Measurements from ENCODE around the gene CIP2A.

The CIP2A gene

DNA sequence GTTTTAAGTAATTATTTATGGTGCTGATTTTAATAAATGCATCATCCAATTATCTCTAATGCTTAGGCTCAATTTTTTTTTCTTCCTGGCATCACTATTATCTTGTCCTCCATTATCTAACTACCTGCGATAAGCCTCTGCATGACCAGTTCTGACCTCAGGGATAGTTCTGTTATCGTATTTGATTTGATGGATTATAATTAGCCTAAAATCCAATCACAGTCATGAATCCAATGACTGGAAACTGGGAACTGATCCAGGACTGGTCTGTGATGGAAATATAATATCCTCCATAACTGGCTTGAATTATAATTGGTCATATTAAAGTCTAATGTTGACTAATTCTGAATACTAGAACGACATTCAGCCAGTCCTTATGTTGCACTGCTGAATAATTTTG lies 80.0 kb downstream of the CIP2A start:
- TF ChIP-seq, protein P1, sequence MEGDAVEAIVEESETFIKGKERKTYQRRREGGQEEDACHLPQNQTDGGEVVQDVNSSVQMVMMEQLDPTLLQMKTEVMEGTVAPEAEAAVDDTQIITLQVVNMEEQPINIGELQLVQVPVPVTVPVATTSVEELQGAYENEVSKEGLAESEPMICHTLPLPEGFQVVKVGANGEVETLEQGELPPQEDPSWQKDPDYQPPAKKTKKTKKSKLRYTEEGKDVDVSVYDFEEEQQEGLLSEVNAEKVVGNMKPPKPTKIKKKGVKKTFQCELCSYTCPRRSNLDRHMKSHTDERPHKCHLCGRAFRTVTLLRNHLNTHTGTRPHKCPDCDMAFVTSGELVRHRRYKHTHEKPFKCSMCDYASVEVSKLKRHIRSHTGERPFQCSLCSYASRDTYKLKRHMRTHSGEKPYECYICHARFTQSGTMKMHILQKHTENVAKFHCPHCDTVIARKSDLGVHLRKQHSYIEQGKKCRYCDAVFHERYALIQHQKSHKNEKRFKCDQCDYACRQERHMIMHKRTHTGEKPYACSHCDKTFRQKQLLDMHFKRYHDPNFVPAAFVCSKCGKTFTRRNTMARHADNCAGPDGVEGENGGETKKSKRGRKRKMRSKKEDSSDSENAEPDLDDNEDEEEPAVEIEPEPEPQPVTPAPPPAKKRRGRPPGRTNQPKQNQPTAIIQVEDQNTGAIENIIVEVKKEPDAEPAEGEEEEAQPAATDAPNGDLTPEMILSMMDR (IDR thresholded peaks at IDR 0.05; ENCODE audit: borderline replicate concordance, insufficient read depth, low read depth, low read length): no peak
- H3K4me3 ChIP-seq (ENCODE audit: low read depth, low read length): no peak overlapping the region

DNA sequence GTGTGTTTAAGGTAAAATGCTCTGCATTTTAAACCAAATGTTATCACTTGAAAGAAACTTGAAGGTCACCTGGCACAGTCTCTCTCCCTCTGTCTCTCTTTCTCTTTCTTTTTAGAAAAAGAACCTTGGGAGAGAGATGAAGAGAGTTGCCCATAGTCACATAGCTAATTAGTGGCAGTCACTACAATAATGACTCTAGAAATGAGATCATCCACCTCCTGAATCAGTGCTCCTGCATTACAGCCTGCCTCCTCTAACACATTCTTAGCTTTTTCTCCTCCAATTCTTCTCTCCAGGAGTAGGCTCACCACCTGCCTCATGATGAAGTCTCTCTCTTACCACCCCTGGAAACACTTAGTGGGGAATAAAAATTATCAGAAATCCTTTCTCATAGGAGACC lies 81.3 kb downstream of the CIP2A start:
- TF ChIP-seq, protein P1 (IDR thresholded peaks at IDR 0.05; ENCODE audit: borderline replicate concordance, insufficient read depth, low read depth, low read length): no peak
- H3K4me3 ChIP-seq (ENCODE audit: low read depth, low read length): no peak overlapping the region

DNA sequence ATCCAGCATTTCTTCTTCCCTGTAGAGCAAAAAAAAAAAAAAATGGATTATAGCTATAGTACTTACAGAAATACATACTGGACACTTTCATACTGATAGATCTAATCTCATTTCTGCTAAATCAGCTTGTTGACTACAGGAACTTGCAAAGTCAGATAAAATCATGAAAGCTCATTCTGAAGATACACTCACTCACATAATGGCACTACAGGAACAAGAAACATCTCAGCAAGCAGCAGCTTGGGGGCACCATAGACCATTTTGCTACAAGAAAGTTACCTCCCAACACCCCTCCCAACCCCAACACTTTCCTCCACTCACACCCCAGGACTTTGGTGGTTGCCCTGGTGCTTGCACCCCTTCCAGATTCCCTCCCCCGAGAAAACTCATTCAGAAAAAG lies 83.4 kb downstream of the CIP2A start:
- TF ChIP-seq, protein P1 (IDR thresholded peaks at IDR 0.05; ENCODE audit: borderline replicate concordance, insufficient read depth, low read depth, low read length): no peak

DNA sequence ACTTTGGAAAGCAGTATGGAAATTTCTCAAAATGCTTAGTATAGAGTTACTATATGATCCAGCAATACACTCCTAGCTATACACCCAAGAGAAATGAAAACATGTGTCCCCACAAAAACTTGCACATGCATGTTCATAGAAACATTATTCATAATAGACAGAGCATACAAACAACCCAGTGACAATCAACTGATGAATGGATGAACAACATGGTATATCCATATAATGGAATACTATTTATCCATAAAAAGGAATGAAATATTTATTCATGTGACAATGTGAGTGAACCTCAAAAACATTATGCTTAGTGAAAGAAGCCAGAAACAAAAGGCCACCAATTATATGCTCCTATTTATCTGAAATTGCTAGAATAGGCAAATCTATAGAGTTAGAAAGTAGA lies 85.5 kb downstream of the CIP2A start:
- no peak overlapping the region for H3K4me3 ChIP-seq (ENCODE audit: low read depth, low read length)
- TF ChIP-seq, protein P1 (IDR thresholded peaks at IDR 0.05; ENCODE audit: borderline replicate concordance, insufficient read depth, low read depth, low read length): no peak

More for the DNA sequence above, 83.4 kb downstream of the CIP2A start:
- H3K4me3 ChIP-seq (ENCODE audit: low read depth, low read length): no peak overlapping the region

DNA sequence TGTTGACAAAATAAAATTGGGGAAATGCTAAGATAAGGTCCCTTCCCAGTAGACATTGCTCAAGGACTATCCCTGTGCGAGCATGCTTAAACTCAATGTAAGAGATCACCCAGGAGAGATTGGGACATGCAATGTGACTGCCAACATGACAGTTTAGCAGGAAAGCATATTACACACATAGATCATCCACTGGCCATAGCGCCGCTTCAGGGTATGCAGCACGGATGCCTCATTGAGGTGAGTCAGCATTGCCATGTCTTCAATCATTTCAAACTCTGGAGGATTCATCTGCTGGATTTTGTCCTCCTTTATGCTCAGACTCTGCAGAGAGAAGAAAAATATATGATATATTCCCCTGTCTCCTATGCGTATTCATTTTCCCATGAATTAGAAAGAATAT lies 87.7 kb downstream of the CIP2A start:
- TF ChIP-seq, protein P1 (IDR thresholded peaks at IDR 0.05; ENCODE audit: borderline replicate concordance, insufficient read depth, low read depth, low read length): no peak

DNA sequence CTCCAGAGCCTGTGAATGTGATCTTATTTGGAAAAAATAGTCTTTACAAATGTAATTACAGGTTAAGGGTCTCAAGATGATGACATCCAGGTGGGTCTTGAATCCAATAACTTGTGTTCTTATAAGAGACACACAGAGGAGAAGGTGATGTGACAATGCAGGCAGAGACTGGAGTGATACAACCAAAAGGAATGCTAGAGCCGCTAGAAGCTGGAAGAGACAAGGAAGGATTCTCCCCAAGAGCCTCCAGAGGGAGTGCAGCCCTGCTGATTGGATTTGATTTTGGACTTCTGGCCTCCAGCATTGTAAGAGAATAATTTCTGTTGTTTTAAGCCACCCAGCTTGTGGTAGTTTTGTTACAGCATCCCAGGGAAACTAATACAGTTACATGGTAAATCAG lies 88.5 kb downstream of the CIP2A start:
- H3K4me3 ChIP-seq (ENCODE audit: low read depth, low read length): no peak overlapping the region
- TF ChIP-seq, protein P1 (IDR thresholded peaks at IDR 0.05; ENCODE audit: borderline replicate concordance, insufficient read depth, low read depth, low read length): no peak

More for the DNA sequence above, 87.7 kb downstream of the CIP2A start:
- no peak overlapping the region for H3K4me3 ChIP-seq (ENCODE audit: low read depth, low read length)

Data from GM12875 (cell line).